Measurements from ENCODE around the gene TSPAN18.

TSPAN18 gene

GRCh38 chr11:44911029-44911814 is 184.5 kb downstream of the TSPAN18 start:
- no peaks in the 10 kb centered on the region for H3K9me3 ChIP-seq (ENCODE audit: control insufficient read depth, insufficient read depth, low read depth, low read length)
- no peaks in the 10 kb centered on the region for H3K36me3 ChIP-seq (ENCODE audit: control insufficient read depth in 2 of 2, insufficient read depth in 1 of 2, low read length in 2 of 2)
- CTCF ChIA-PET = interaction anchor here (0.5 to 5.8 kb wide), 54 partner anchors 8 to 1021 kb away, joined by 3 to 82 read pairs (median 4); partner anchors contain the start of gene CD82
- no peak overlapping the region for H3K27ac ChIP-seq (ENCODE audit: extremely low read depth, low read depth, low read length)
- no peak overlapping the region for H3K4me3 ChIP-seq (ENCODE audit: low read depth, low read length)
- TF ChIP-seq ZNF549 (tag by site-specific recombination; IDR thresholded peaks at IDR 0.05) (no peak), ZNF223 (tag by site-specific recombination; IDR thresholded peaks at IDR 0.05) (no peak), ZNF658 (tag by site-specific recombination; IDR thresholded peaks at IDR 0.05) (no peak), ZFHX2 (tag by site-specific recombination; conservative IDR thresholded peaks at IDR 0.05) (peak; percentile 55), ZNF157 (tag by site-specific recombination; IDR thresholded peaks at IDR 0.05) (no peak), ZNF148 (tag by site-specific recombination; IDR thresholded peaks at IDR 0.05; ENCODE audit: borderline replicate concordance) (no peak), EGR2 (tag by site-specific recombination; IDR thresholded peaks at IDR 0.05; ENCODE audit: low read depth) (peak; percentile 33; the same call in 1 of the 2 replicates), ZNF580 (tag by site-specific recombination; IDR thresholded peaks at IDR 0.05) (no peak), ZNF660 (tag by site-specific recombination; IDR thresholded peaks at IDR 0.05) (0 out of 2 replicates have a peak, but pooled peaks have one; percentile 42), ZNF654 (tag by site-specific recombination; IDR thresholded peaks at IDR 0.05; ENCODE audit: low read depth) (peak; percentile 57), ZNF350 (tag by site-specific recombination; IDR thresholded peaks at IDR 0.05) (no peak), ZNF791 (tag by site-specific recombination; IDR thresholded peaks at IDR 0.05) (no peak), ZBTB1 (tag by site-specific recombination; IDR thresholded peaks at IDR 0.05) (no peak), ZFP41 (tag by site-specific recombination; IDR thresholded peaks at IDR 0.05; ENCODE audit: borderline replicate concordance) (no peak), ZNF140 (tag by site-specific recombination; IDR thresholded peaks at IDR 0.05) (no peak), ZNF544 (tag by site-specific recombination; IDR thresholded peaks at IDR 0.05) (no peak), ZNF221 (tag by site-specific recombination; IDR thresholded peaks at IDR 0.05; ENCODE audit: borderline replicate concordance) (no peak)
- TF ChIP-seq, protein P1, sequence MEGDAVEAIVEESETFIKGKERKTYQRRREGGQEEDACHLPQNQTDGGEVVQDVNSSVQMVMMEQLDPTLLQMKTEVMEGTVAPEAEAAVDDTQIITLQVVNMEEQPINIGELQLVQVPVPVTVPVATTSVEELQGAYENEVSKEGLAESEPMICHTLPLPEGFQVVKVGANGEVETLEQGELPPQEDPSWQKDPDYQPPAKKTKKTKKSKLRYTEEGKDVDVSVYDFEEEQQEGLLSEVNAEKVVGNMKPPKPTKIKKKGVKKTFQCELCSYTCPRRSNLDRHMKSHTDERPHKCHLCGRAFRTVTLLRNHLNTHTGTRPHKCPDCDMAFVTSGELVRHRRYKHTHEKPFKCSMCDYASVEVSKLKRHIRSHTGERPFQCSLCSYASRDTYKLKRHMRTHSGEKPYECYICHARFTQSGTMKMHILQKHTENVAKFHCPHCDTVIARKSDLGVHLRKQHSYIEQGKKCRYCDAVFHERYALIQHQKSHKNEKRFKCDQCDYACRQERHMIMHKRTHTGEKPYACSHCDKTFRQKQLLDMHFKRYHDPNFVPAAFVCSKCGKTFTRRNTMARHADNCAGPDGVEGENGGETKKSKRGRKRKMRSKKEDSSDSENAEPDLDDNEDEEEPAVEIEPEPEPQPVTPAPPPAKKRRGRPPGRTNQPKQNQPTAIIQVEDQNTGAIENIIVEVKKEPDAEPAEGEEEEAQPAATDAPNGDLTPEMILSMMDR (tag by site-specific recombination; IDR thresholded peaks at IDR 0.05) = peak; percentile 37; the same call in 1 of the 2 replicates
- TF ChIP-seq, protein P2, sequence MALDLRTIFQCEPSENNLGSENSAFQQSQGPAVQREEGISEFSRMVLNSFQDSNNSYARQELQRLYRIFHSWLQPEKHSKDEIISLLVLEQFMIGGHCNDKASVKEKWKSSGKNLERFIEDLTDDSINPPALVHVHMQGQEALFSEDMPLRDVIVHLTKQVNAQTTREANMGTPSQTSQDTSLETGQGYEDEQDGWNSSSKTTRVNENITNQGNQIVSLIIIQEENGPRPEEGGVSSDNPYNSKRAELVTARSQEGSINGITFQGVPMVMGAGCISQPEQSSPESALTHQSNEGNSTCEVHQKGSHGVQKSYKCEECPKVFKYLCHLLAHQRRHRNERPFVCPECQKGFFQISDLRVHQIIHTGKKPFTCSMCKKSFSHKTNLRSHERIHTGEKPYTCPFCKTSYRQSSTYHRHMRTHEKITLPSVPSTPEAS (tag by site-specific recombination; IDR thresholded peaks at IDR 0.05) = no peak
- TF ChIP-seq, protein P3, sequence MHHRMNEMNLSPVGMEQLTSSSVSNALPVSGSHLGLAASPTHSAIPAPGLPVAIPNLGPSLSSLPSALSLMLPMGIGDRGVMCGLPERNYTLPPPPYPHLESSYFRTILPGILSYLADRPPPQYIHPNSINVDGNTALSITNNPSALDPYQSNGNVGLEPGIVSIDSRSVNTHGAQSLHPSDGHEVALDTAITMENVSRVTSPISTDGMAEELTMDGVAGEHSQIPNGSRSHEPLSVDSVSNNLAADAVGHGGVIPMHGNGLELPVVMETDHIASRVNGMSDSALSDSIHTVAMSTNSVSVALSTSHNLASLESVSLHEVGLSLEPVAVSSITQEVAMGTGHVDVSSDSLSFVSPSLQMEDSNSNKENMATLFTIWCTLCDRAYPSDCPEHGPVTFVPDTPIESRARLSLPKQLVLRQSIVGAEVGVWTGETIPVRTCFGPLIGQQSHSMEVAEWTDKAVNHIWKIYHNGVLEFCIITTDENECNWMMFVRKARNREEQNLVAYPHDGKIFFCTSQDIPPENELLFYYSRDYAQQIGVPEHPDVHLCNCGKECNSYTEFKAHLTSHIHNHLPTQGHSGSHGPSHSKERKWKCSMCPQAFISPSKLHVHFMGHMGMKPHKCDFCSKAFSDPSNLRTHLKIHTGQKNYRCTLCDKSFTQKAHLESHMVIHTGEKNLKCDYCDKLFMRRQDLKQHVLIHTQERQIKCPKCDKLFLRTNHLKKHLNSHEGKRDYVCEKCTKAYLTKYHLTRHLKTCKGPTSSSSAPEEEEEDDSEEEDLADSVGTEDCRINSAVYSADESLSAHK (tag by site-specific recombination; IDR thresholded peaks at IDR 0.05) = no peak
- H3K4me1 ChIP-seq (ENCODE audit: control insufficient read depth, insufficient read depth, low read length) = no peaks in the 10 kb centered on the region
- POLR2A ChIA-PET = no interaction called here
